SH-SY5Y (cell line): ENCODE measurements around the gene NOL4L.
A peak's percentile ranks its signal among the peaks of the same experiment; 100 is the strongest.

Source experiments
- GATA2 ChIP-seq: IDR thresholded peaks from 2 replicates; pipeline ENCODE4 v1.6.1; 2011; ENCODE audit warnings: mild to moderate bottlenecking, low read depth, low read length
- GATA3 ChIP-seq: IDR thresholded peaks from 2 replicates; pipeline ENCODE4 v1.6.1; 2011; ENCODE audit warnings: low read depth, mild to moderate bottlenecking, low read length, moderate library complexity

Gene NOL4L

DNA sequence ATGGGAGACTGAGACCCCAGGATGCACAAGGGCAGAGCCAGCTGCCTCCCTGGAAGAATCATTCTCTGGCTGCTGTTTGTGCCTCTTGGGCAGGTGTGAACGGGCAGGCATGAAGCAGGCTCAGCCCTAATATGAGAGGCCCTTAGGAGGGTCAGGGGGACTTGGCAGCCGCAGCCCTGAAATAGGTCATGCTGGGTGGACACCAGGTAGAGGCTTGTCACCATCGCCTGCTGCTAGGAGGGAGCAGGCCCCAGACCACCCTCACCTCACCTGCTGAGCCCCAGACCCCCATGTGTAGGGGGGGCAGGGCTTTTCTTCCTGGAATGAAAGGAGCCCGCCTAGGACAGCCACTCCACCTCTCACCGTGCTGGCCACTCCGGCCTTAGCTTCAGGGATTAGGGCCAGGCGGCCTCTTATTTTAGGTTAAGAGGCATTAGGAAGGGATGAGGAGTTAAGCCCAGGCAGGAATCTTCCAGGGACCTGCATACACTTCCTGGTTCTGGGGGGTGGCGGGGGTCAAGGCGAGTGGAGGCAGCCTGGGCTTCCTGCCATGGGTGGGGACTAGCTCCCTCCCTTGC, 134.6 kb downstream of the NOL4L start:
- TF ChIP-seq GATA2 (no peak), GATA3 (no peak)

DNA sequence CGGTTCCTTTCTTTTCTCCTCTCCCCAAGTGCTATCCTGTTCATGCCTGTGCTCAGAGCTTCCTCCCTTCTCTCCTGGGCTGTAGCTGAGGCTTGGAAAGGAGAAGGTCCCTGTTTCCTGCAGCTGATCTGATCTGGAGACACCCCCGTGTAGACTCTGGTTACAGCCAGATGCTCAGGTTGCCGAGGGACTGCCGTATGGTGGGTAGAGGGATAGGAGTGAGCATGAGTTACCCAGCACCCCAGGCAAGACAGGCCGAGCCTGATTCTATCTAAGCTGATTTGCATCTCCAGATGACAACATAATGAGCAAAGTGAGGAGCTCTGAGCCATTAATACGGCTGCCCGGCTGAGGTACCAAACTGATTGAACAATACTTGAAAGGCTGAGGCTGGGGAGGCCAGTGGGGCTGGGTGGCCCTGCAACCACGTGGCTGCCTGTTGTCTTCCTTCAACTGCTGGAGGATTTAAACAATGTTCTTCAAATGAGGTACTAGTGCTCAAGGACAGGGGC, 135.2 kb downstream of the NOL4L start:
- TF ChIP-seq GATA3, result peak; percentile 100
- TF ChIP-seq GATA2, result peak; percentile 100

DNA sequence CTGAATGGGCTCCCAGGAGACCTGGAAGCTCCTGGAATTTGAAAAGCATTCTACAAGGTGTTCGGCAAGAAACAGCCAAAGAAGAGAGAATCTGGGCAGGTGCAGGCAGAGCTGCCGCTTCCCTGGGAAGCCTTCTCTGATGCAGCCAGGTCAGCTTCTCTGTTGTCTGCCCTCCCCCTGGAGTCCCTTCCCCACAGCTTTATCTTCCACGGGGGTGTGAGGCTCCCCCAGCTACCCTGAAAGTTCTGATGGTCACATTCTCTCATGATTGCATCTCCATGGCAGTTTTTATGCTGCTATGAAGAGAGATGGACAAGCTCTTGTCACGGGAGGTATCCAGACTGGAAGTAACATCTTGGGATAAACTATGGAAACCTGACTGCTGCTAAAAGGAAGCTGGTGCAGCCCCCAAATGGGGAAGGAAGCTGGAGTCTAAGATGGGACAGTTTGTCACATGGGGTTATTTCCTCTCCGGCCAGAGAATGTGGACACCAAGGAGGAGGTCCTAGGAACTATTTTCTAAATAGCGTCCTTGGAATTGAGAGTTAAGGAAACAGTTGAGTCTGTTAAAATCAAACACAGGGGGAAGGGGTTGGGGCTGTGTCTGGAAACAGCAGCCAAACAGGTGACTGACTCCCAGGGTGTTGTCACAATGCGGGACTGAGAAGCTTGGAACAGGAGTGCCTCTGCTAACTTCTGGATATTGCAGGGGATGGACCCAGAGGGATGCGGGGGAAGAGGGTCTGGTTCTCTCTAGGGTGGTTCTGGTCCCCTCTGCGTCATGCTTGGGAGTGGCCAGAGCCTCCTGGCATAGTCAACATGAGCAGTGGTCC, 135.9 kb downstream of the NOL4L start:
- no peak for TF ChIP-seq GATA2
- TF ChIP-seq GATA3, result no peak

DNA sequence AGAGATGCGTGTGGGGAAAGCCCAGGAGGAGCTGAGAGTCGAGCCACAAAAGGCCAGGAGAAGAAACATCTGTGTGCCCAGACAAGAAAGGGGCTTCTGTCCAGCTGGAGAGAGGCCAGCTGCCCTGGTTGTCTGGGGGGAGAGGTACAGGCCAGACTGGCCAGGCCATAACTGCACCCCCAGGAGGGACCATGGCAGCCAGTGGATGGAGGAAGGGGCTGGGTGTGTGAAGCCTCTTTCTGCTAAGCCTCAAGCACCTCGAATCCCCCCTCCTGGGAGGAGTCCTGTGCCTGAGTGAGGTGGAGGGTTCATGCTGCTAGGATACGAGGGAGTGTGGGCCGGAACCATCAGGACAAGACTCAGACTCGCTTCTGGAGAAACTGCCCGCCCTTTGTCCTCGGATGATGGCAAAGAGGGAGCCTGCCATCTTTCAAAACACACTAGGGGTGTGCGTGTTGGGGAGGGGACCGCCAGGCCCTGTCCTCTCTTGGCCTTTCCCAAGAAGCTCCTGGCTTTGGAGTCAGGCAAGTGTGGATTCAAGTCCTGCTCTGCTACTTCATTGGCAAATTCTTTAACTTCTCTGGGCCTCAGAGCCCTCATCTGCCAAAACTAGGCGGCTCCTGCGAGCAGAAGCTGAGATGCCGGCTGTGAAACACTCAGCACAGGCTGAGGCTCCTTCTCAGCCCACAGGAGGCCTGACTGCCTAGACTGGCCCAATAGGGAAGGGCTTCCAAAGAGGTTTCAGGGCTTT, 136.7 kb downstream of the NOL4L start:
- no peak for TF ChIP-seq GATA3
- no peak for TF ChIP-seq GATA2

DNA sequence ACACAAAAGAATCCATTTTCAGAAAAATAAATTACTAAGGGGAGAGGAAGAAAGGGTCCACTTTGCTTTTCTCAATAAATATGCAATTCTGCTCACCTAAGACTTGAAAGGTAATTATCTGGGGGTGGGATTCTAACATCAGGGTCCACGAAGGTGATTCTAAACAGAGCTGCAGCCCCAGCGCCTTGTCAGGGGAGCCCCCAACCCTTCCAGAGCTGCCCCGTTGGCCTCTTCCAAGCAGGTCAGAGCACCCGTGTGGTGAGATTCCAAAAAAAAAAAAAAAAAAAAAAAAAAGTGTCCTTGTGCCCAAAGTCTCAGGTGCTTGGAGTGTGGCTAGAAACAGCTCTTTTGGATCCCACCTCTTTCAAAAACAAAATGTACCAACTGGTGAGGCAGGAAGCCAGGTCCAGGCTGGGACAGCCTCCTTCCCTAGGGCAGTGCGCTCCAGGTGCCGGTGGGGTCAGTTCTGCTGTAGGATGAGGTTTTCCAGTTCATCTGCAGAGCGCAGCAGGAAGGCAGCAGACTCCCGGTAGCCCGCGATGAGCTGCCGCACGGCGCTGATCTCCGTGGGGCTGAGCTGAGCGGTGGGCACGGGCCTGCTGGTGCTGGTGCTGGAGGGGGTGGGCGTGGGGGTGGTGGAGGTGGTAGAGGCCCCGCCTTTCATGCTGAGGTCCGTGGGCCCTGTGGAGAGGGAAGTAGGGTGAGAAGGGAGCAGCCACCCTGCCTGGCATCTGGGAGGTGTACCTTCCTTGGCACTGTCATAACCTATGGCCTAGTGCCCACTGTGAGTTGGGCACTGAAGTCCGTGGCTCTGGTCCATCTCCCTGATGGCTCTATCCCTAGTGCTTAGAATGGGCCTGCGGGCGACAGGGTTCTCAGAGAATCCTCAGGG, 137.8 kb downstream of the NOL4L start:
- TF ChIP-seq GATA2 (no peak), GATA3 (no peak)

DNA sequence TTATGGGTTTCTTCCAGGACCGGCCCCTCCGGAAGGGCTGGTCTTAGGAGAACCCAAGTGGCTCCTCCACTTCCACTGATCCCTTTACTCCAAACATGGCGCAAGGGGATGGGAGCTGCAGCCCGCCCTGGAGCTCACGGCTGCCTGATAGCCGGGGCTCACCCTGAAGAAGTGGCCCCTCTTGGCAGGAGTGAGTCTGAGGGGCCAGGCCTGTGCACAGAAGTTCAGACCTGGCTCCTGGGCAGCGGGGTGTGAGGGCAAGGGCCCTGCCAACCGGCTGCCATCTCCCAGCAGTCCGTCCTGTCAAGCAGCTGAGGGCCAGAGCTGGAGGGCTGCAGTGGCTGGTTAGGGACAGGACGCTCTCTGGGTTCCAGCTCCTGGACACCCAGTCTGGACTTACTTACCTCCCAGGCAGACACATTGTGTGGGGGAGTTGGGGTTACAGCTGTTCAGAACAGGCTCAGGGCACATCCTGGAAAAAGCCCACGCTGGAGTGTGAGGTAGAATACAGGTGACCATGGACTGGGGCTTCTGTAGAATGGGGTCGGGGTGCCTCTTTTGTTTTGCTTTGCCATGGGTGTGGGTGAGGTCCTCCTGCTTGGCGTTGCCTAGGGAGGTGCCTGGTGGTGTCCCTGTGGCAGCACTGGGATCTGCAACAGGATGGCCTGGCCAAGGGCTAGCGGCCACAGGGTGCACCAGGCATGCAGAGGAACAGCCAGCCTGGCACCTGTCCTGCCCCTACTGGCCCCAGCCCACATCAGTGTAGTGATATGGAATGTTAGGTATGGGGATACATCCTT, 138.6 kb downstream of the NOL4L start:
- TF ChIP-seq GATA2 (no peak), GATA3 (no peak)

DNA sequence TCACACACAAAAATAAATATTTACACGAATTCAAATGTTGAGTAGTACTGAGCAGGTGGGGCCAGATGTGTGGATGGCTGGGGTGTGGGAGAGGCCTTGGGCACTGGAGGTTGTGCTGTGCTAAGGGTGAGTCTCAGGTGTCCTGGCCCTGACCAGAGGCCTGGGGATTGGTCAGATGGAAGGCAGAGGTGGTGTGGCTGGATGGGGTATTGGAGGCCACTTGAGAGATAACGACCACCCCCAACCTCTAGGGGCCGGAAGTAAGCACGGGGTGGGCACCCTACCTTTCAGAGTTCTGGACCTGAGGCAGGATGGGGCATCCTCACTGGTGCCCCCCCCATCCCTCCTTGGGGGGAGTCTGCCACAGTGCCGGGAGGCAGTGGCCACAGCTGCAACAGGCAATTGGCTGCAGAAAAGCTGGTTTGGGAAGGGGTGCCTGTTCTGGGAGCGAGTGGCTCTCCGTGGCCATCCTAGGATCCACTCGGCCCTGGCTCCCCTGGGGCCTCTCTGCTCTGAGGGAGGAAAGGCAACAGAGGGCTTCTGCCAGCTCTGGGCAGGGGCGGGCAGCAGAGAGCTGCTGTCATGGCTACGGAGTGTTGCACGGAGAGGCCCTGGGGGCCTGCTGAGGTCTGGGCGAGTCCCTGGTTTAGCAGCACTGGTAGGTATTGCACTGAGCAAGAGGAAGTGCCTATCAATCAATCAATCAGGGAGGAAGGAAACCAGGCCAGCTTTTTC, 139.4 kb downstream of the NOL4L start:
- TF ChIP-seq GATA3 (no peak), GATA2 (peak; percentile 74)

DNA sequence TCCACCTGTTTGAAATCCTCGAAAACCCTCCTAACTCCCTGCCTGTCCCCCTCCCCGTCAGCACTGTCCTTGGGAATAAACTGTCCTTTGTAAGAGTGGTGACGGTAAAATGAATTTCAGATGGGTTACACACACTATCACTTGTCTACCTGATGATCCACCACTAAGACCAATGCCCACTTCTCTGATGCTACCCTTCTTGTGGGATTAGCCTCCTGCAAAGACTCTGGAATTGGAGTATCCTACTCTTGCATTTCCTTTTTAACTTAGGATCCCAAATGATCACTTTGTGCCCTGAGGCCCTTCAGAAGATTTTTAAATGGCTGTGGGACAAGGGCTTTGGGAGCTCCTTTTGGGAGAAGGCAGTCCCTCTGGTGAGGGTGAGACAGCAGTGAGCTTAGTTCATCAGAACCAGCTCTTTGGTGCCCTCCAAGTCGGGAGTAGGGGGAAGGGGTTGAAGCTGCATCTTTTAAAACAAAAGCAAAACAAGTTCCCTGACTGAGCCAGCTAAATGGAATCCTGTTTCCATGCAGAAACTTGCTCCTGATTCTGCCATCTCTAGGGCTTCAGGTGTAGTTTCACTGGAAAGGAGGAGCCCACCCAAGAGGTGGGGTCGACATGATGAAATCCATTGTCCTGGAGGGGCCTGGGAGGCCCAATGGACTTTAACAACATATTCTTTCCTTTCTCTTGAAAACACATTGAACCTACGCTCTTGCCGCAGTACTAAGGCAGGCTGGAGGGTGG, 140.5 kb downstream of the NOL4L start:
- TF ChIP-seq GATA2, result no peak
- no peak for TF ChIP-seq GATA3

DNA sequence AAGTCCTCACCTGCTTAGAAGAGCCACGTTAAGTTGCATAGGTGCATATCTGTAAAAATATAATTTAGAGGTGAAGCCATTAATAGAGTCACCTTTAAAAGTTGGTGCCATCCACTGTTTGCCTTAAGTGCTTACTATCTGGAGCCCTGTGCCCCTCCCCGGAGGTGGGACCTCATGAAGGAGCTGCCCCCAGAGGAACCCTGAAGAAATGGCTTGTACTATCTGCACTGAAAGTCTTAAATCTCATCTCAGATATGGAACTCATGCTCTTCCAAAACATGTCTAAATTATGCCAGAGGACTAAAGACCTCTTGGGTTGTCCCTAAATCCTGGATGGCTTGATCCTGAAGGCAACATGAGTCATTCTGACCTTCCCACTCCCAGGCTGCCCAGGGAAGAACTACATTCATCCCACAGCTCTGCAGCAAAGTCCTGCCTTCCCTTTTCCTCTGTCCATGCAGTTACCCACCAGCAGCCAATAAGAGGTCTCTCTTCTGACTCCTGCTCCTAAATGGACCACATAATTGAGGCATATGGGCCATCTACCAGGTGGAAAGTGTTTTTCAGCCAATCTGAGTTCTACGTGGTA, 141.7 kb downstream of the NOL4L start:
- no peak for TF ChIP-seq GATA3
- no peak for TF ChIP-seq GATA2

DNA sequence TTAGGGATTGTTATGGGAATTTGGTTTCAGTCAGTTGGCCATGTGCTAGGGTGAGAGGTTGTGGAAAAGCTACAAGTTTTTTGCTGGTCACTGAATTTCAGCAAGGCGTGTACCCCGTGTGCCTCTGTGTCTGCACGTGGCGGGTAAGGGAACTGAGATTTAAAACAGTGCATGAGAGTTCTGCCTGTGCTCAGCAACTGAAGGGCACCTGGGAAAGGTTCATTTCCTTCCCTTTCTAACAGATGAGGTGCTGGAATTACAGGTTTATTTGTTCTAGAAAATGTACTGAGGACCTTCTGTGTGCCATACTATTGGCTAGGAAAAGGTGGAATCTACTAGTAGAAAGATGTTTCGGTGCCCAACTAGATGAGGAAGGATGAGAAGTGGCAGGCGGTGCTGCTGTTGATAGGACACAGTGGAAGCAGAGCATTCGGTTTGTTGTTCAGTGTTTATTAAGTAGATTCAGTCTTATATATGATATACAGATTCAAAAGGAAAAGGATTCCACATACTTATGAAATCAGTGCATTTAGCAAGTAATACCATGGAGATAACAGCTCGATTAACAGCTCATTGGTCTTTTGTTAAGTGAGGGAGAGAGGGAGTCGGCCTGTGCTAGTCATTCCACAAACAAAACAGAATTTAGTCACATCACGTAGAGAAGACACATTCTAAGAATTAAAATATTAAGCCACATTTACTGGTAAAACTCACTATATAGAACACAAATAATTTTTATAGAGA, 142.3 kb downstream of the NOL4L start:
- TF ChIP-seq GATA3 (no peak), GATA2 (no peak)

DNA sequence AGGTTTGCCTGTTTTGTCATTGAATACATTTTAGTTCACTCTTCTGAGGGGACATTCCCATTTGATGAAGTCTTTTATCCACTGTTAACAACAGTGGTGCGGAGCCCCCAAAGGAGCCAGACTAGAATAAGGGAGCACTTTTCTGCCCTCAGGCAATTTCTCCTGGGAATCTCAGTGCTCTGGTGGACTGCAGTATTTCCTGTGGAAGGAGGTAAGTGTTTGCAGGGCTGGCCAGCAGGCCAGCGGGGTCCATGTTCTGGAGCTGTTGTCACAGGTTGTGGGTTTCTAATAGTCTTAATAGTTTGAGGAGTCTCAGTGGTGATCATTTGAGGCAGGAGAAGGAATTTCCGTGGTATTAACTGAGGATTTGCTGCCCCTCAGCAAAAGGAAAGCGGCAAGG, 143.5 kb downstream of the NOL4L start:
- TF ChIP-seq GATA3 (no peak), GATA2 (no peak)
